ENCODE results near the gene PARP6. TPM values are rescaled to one million over a fixed set of nuclear protein-coding genes. Genes with fewer than 3 reads are reported as not detected.
"Not testable (repeated sequence)": the region's sequence is repeated elsewhere in the genome, so short reads cannot be mapped to it uniquely, and the experiment has no call there.

PARP6 gene
- total RNA-seq, 1 donor from 2014 or later, result 22.8 TPM

- DNase-seq (ENCODE audit: extremely low read depth, low read depth, low spot score), result no peak
Measured at GRCh38 chr15:72284781-72285180, 12.4 kb upstream of the PARP6 start.

GRCh38 chr15:72281713-72282112, 9.4 kb upstream of the PARP6 start:
- DNase-seq (ENCODE audit: extremely low read depth, low read depth, low spot score), result no peak

- DNase-seq (ENCODE audit: extremely low read depth, low read depth, low spot score), result no peak
Measured at GRCh38 chr15:72280751-72281150, 8.4 kb upstream of the PARP6 start.

DNA sequence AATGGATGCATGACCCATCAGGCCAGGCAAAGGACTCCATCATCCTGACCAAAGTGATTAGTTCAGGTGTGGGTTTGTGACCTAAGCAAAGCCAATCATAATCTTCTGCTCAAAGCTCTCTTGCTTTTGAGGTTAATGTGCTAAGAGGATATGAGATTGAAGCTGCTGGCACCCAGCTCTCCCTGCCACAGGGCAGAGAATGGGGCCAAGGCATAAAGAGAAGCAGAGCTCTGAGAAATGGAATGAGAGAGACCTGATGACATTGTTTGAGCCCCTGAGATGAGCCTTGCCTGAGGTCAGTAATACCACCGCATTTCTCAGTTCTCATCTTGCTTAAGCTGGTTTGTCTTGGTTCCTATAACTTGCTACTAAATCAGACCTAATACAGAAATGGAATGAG, 6.4 kb upstream of the PARP6 start:
- DNase-seq (ENCODE audit: extremely low read depth, low read depth, low spot score), result no peak

DNA sequence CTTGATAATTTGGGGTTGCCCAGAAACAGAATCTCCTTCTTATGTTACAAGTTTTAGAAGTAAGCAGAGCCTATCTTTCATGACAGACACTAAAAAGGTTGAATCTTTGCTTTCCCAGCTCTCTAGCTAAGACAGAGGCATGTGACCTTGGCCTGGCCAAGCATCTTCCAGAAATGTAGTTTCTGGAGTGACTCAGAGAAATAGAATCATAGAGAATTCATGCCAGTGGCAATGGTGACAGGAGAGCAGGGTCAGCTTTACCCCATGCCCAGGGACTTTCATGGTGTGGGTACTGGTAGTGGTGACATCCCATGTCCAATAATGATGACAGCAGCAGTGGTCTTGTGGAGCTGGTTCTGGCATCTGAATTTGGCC, 4.0 kb upstream of the PARP6 start:
- DNase-seq (ENCODE audit: extremely low read depth, low read depth, low spot score), result no peak

DNA sequence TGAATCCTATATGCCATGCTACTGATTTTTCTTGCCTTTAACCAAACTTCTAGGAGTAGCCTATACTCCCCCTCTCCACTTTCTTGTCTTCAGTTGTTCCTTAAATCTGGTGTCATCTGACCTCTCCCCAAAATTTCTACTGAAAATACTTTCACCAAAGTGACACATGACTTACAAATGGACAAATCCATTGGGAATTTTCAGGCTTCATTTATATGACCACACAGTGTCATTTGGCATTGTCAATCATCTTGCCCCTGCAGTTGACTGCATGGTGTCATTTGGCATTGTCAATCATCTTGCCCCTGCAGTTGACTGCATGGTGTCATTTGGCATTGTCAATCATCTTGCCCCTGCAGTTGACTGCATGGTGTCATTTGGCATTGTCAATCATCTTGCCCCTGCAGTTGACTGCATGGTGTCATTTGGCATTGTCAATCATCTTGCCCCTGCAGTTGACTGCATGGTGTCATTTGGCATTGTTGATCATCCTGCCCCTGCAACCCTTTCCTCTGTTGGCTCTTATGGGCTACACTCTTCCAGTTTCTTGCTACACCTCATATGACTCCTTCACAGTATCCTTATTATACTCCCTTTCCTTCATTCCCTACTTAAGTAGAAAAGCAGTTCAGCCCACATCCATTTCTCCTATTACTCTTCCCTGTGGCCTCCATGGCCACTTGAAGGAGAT, 3.4 kb upstream of the PARP6 start:
- not testable (repeated sequence) for DNase-seq (ENCODE audit: extremely low read depth, low read depth, low spot score)

- DNase-seq (ENCODE audit: extremely low read depth, low read depth, low spot score), result no peak
Measured at GRCh38 chr15:72272997-72273352, 621 bp upstream of the PARP6 start.

- DNase-seq (ENCODE audit: extremely low read depth, low read depth, low spot score), result no peak
Measured at GRCh38 chr15:72271895-72272212, 500 bp downstream of the PARP6 start.

GRCh38 chr15:72271221-72271620, 1.1 kb downstream of the PARP6 start:
- DNase-seq (ENCODE audit: extremely low read depth, low read depth, low spot score), result no peak

GRCh38 chr15:72269739-72270138, 2.6 kb downstream of the PARP6 start:
- no peak for DNase-seq (ENCODE audit: extremely low read depth, low read depth, low spot score)

GRCh38 chr15:72265031-72265430, 7.3 kb downstream of the PARP6 start:
- DNase-seq (ENCODE audit: extremely low read depth, low read depth, low spot score), result no peak

DNA sequence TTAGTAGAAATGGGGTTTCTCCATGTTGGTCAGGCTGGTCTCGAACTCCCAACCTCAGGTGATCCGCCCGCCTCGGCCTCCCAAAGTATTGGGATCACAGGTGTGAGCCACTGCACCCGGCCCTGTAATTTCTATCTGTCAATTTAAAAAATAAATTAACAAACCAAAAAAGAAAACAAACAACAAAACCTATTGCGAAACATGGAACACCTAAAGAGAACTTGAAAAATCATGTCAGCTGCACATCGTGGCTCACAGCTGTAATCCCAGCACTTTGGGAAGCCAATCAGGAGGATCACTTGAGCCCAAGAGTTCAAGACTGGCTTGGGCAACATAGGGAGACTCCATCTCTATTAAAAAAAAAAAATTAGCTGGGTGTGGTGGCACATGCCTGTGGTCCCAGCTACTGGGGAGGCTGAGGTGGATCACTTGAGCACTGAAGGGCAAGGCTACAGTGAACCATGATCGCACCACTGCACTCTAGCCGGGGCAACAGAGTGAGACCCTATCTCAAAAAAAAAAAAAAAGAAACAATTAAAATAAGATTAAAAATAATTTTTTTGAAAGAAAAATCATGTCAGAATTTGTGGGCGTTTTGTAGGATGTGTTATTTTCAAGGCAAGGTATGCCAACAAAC, 19.6 kb downstream of the PARP6 start:
- no peak for DNase-seq (ENCODE audit: extremely low read depth, low read depth, low spot score)

- DNase-seq (ENCODE audit: extremely low read depth, low read depth, low spot score), result no peak
Measured at GRCh38 chr15:72249142-72249810, 23.1 kb downstream of the PARP6 start.

DNA sequence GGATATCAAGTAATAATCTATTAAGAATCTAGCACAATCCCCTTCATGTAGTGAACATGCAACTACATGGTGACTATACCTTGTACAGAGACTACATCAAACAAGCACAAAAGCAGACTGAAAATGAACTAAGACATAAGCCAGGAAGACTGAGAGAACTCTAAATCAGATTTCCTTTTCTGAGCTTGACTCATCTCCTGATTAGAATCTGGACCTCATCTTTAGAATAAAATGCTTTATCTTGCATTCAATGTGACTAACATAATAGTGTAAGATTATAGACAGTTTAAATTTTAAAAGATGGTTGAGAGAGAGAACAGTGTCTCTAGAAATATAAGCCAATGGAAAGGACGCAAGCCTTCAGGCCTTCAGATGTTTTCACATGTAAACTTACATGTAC, 23.8 kb downstream of the PARP6 start:
- DNase-seq (ENCODE audit: extremely low read depth, low read depth, low spot score), result no peak

DNA sequence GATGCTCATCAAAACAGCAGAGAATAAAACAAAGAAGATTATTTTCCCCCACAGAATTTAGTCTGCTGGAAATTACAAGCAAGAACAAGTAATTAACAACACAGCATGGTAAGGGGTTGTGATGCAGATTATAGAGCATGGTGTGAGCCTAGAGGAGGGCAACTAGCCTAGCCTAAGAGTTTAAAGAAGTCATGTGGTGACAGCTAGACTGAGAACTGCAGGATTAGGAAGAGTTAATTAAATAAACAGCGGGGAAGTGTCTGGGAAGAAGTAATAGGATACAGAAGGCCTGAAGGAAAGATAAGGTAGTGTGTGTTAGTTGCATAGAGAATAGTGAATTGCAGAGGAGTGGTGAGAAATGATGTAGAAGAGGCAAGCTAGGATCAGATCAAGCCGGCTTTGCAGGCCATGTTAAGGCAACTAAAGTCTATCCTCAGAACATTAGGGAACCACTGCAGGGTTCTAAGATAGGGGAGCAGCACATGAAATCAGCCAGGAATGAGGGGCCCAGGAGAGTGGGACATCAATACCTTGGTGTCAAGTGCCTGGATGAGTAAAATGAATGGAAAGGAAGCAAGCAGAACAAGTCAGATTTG, 29.5 kb downstream of the PARP6 start:
- DNase-seq (ENCODE audit: extremely low read depth, low read depth, low spot score), result no peak

DNA sequence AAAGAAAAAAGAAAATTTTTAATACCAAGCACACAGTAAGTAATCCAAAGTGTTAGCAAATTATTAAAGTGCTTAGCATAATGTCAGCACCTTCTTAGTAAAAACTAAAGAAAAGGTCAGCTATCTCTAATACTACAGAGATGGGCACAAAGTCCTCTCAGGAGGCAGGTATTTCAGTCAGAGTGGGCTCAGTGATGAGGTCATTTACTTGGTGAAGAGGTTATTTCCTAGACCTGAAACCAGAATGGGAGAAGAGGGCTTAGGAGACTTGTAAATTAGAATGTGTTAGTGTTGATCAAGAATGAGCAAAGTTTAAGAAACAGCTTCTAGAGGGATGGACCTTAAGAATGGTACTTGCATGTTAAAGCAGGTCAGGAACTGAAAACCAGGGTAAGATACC, 32.7 kb downstream of the PARP6 start:
- DNase-seq (ENCODE audit: extremely low read depth, low read depth, low spot score), result no peak

DNA sequence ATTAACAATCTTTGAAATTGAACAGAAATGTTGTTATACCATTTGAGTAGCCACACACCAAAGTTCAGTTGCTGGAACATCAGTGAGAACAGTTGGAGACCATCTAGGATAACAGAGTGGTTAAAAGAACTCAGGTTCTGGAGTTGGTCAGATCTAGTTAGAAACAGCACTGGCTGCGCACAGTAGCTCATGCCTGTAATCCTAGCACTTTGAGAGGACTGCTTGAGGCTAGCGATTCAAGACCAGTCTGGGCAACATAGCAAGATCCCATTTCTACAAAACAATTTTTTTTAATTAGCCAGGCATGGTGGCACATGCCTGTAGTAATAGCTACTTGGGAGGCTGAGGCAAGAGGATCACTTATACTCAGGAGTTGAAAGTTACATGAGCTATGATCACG, 33.8 kb downstream of the PARP6 start:
- DNase-seq (ENCODE audit: extremely low read depth, low read depth, low spot score), result no peak

- no peak for DNase-seq (ENCODE audit: extremely low read depth, low read depth, low spot score)
Measured at GRCh38 chr15:72237853-72238224, 34.5 kb downstream of the PARP6 start.

GRCh38 chr15:72237029-72237852, 35.1 kb downstream of the PARP6 start:
- DNase-seq (ENCODE audit: extremely low read depth, low read depth, low spot score), result no peak

DNA sequence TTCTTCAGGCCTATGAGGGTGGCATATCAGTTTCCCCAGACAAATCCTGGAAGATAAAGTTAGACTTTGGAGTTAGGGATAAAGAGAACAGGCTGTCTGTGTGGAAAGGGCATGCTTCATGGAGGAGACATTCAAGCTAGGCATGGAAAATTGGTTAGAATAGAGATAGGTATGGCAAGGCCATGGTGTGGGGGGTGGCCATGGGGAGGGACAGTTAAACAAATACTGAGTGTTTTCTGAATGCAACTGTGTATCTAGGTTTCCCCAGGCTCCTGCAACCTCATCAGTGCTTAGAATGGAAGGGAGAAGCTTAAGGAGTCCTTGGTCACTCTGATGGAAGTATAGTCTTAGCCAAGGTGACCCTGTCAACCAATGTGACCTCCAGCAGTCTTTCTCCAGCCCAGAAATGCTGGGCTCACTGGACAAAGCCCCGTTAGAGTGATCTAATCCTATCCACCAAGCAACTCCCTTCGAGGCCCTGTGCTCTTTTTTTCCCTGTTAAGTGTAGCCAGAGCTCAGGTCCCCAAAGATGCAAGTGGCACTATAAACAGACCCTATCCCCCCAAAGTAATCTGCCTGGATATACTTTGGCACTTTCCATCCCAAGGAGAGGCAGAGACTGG, 35.9 kb downstream of the PARP6 start:
- DNase-seq (ENCODE audit: extremely low read depth, low read depth, low spot score), result no peak

DNA sequence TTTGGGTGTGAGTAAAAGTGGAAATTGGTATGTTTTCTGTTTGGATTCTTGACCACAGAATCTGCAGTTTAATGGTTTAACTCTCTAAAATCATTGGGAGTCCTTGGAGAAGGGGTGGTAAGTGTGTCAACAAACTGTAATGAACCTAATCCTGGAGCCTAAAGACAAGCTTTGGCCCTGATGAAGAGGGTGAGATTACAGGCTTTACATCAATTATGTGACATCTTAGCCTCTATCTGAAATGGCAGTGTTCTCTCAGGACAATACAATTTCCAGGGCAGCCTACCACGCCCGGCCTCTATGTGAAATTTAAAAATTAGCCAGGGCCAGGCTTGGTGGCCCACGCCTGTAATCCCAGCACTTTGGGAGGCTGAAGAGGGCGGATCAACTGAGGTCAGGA, 37.1 kb downstream of the PARP6 start:
- no peak for DNase-seq (ENCODE audit: extremely low read depth, low read depth, low spot score)
